ENCODE data around the gene BLVRB. TPM values are rescaled to one million over a fixed set of nuclear protein-coding genes. Genes with fewer than 3 reads are reported as not detected.
A peak's percentile ranks its signal among the peaks of the same experiment; 100 is the strongest.

The BLVRB gene
- total and polyA plus RNA-seq, 9 of the 15 experiments (the other 6 are each of a cell fraction or from before 2014, with no cell fraction given): 81.1 to 749 (median 331) TPM

- TF ChIP-seq, protein P1, sequence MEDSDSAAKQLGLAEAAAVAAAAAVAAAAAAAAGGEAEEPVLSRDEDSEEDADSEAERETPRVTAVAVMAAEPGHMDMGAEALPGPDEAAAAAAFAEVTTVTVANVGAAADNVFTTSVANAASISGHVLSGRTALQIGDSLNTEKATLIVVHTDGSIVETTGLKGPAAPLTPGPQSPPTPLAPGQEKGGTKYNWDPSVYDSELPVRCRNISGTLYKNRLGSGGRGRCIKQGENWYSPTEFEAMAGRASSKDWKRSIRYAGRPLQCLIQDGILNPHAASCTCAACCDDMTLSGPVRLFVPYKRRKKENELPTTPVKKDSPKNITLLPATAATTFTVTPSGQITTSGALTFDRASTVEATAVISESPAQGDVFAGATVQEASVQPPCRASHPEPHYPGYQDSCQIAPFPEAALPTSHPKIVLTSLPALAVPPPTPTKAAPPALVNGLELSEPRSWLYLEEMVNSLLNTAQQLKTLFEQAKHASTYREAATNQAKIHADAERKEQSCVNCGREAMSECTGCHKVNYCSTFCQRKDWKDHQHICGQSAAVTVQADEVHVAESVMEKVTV (CRISPR knock-in tag; IDR thresholded peaks at IDR 0.05): no peak
- TF ChIP-seq MEF2A (IDR thresholded peaks at IDR 0.05; ENCODE audit: control insufficient read depth, low read depth, low read length) (no peak), SIN3A (IDR thresholded peaks at IDR 0.05; ENCODE audit: borderline replicate concordance in 2 of 2, control insufficient read depth in 1 of 2, low read depth in 2 of 2, low read length in 2 of 2) (0 out of 4 replicates have a peak, but pooled peaks of 1 of the 2 experiments have one; percentile 4), TRIM28 (IDR thresholded peaks at IDR 0.05) (no peak), EGR1 (conservative IDR thresholded peaks at IDR 0.05) (no peak), DACH1 (IDR thresholded peaks at IDR 0.05; ENCODE audit: partially characterized antibody) (no peak), SIRT6 (IDR thresholded peaks at IDR 0.05; ENCODE audit: low read depth, low read length) (no peak), RBM17 (IDR thresholded peaks at IDR 0.05; ENCODE audit: borderline replicate concordance, low read depth, low read length) (no peak), ADNP (tag; IDR thresholded peaks at IDR 0.05) (no peak), KHSRP (IDR thresholded peaks at IDR 0.05) (no peak), HCFC1 (IDR thresholded peaks at IDR 0.05; ENCODE audit: low read depth, low read length) (no peak), JUND (IDR thresholded peaks at IDR 0.05; ENCODE audit: borderline replicate concordance, low read depth, low read length) (no peak), JUND (tag; IDR thresholded peaks at IDR 0.05; ENCODE audit: borderline replicate concordance, low read depth, low read length) (no peak)
- TF ChIP-seq, protein P2, sequence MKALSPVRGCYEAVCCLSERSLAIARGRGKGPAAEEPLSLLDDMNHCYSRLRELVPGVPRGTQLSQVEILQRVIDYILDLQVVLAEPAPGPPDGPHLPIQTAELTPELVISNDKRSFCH (CRISPR knock-in tag; IDR thresholded peaks at IDR 0.05): no peak
- TF ChIP-seq, protein P2 (tag; IDR thresholded peaks at IDR 0.05): 0 out of 2 replicates have a peak, but pooled peaks have one; percentile 33
- TF ChIP-seq, protein P3, sequence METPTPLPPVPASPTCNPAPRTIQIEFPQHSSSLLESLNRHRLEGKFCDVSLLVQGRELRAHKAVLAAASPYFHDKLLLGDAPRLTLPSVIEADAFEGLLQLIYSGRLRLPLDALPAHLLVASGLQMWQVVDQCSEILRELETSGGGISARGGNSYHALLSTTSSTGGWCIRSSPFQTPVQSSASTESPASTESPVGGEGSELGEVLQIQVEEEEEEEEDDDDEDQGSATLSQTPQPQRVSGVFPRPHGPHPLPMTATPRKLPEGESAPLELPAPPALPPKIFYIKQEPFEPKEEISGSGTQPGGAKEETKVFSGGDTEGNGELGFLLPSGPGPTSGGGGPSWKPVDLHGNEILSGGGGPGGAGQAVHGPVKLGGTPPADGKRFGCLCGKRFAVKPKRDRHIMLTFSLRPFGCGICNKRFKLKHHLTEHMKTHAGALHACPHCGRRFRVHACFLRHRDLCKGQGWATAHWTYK (CRISPR knock-in tag; IDR thresholded peaks at IDR 0.05): no peak
- TF ChIP-seq, protein P4, sequence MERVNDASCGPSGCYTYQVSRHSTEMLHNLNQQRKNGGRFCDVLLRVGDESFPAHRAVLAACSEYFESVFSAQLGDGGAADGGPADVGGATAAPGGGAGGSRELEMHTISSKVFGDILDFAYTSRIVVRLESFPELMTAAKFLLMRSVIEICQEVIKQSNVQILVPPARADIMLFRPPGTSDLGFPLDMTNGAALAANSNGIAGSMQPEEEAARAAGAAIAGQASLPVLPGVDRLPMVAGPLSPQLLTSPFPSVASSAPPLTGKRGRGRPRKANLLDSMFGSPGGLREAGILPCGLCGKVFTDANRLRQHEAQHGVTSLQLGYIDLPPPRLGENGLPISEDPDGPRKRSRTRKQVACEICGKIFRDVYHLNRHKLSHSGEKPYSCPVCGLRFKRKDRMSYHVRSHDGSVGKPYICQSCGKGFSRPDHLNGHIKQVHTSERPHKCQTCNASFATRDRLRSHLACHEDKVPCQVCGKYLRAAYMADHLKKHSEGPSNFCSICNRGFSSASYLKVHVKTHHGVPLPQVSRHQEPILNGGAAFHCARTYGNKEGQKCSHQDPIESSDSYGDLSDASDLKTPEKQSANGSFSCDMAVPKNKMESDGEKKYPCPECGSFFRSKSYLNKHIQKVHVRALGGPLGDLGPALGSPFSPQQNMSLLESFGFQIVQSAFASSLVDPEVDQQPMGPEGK (CRISPR knock-in tag; IDR thresholded peaks at IDR 0.05; ENCODE audit: borderline replicate concordance): no peak
Observed at GRCh38 chr19:40424637-40425449, 40.7 kb downstream of the BLVRB start (continued).

All from K562 (cell line).